Inferior parietal cortex (tissue), 1 donor: ENCODE results near the gene INTS3.
"Not testable (repeated sequence)": the region's sequence is repeated elsewhere in the genome, so short reads cannot be mapped to it uniquely, and the experiment has no call there.

ENCODE experiments used
- DNase-seq: peaks from one replicate; pipeline ENCODE4 v3.0.0-alpha.2; 2016; ENCODE audit errors: extremely low spot score

Gene INTS3

DNA sequence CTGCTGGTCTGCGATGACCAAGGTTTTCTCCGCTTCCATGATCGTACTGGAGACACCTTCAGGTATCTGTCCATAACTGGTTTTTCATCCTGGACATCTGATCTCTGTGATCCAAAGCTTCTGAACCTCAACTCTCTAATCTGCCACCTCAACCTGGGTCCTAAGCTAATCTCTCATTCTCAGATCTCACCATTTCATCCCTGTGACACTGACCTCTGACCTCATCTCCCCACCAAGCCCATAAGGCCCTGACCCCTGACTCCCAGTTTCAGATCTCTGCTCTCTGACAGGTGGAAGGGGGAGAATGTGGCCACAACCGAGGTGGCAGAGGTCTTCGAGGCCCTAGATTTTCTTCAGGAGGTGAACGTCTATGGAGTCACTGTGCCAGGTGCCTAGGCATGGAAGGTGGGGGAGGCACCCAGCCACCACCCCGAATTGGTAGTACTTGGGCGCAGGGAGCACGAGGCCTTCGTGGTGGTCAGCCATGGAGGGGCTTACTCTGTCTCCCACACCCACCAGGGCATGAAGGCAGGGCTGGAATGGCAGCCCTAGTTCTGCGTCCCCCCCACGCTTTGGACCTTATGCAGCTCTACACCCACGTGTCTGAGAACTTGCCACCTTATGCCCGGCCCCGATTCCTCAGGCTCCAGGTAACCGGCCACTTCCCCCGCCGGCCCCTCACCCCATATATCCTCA, 51.1 kb downstream of the INTS3 start:
- DNase-seq = no peak

DNA sequence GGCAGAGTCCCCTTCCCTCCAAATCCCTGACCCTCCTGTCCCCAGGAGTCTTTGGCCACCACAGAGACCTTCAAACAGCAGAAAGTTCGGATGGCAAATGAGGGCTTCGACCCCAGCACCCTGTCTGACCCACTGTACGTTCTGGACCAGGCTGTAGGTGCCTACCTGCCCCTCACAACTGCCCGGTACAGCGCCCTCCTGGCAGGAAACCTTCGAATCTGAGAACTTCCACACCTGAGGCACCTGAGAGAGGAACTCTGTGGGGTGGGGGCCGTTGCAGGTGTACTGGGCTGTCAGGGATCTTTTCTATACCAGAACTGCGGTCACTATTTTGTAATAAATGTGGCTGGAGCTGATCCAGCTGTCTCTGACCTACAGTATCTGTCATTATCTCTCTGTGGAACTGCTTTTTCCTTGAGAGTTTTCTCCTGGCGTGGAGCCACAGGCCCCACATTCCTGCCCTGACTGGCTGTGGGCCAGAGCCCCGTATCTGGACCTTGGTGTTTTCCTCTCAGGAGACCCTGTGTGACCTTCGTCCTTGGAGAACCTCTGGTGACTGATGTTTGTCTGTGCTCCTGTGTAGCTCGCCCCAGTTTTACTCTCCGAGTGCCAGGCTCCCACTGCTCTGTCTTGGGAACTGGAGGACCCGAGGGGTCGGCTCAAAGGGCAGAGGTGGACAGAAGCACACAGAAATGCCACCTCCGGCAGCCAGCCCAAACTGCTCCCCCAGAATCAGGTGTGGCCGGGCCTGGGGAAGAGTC, 52.1 kb downstream of the INTS3 start:
- DNase-seq = no peak

DNA sequence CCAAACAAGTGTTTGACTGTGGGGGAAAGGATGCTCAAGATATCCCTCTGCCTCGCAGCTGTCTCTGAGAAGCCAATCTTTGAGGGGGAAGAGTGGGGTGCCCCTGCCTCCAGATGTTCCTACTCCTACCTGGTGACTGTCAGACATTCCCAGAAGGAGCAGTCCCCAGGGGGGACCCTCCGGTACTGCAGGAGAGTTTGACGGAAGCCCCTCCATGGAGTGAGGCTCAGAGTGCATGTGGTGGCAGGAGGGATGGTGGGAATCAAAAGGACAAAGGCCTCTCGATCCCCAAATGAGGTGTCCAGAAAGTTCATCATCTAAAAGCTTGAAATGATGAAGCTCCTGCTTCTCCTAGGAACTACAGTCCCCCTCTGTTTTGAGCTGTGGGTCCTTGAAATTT, 52.7 kb downstream of the INTS3 start:
- DNase-seq = no peak

DNA sequence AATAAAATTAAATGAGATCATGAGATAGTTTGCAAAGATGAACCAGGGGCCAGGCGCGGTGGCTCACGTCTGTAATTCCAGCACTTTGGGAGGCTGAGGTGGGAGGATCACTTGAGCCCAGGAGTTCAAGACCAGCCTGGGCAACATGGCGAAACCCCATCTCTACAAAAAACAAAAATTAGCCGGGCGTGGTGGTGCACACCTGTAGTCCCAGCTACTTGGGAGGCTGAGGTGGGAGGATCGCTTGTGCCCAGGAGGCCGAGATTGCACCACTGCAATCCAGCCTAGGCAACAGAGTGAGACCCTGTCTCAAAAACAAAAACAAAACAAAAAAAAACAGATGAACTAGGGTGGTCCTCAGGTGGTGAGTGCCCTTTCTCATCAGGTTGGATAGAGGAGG, 54.8 kb downstream of the INTS3 start:
- not testable (repeated sequence) for DNase-seq

DNA sequence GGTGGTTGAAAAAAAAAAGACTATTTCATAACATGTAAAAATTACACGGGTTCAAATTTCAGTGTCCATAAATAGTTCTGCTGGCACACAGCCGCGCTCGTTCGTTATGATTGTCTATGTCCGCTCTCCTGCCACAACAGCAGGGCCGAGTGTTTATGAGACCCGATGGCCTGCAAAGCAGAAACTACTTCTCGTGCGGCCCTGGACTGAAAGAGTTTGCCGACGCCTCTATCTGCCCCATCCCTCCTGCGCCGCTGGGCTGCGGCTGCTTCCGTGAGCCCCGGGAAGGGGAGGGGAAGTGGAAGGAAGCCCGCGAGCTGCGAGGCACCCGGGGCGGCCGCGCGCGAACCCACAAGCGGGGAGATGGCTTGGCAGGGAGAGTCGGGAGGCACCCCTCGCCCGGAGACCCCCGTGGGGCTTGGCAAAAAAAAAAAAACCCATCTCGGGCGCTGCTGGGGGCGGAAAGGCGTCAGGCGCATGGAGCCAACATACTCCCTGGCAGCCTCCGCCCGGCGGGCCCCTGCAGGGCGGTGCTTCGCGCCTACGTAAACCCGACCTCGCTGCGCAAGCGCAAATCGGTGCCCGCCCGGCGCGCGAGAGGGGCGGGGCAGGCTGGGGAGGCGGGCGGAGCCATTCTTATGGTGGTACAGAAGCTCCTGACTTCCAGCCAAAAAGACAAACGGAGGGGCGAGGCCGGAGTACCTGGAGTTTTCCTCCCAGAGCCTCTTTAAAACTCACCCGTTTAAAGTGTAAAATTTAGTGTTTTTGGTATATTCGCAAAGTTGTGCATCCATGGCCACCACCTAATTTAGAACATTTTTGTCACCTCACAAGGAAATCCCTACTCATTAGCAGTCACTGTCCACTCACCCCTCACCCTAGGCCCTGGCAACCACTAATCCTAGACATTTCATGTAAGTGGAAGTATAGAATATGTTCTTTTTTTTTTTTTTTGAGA, 55.7 kb downstream of the INTS3 start:
- DNase-seq = peak; percentile 93

DNA sequence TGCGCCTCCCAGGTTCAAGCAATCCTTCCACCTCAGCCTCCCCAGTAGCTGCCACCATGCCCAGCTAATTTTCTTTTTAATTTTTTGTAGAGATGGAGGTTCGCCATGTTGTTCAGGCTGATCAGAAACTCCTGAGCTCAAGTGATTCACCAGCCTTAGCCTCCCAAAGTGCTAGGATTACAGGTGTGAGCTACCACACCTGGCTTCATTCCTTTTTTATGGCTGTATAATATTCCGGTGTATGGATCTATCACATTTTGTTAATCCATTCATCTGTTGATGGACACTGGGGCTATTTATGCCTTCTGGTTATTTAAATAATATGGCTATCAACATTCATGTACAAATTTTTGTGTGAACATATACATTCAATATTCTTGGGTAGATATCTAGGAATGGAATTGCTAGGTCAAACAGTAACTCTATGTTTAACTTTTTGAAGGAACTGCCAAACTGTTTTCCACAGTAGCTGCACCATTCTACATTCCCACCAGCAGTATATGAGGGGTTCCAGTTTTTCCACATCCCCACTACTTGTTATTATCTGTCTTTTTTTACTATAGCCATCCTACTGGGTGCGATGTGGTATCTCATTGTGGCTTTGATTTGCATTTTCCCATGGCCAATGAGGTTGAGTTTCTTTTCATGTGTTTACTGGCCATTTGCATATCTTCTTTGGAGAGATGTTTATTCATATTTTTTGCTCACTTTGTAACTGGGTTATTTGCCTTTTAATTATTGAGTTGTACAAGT, 58.4 kb downstream of the INTS3 start:
- no peak for DNase-seq

DNA sequence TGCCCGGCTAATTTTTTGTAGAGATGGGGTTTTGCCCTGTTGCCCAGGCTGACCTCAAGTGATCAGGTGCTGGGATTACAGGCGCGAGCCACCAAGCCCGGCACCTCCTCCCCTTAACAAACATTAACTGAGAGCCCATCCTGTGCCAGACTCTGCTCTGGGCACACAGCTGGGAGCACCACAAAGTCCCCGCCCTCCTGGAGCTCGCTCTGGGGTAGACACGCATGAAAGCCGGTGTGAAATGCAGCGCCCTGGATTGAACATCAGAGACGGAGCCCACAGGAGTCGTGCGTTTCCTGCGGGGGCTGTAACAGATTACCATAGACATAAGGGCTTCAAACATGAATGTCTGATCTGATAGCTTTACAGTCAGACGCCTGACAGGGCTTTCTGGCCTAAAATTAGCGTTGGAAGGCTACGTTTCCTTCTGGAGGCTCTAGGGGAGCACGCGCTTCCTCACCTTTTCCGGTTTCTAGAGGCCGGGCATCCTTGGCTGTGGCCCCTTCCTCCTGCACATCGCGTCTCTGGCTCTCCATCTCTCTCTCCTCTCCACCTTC, 61.7 kb downstream of the INTS3 start:
- DNase-seq = no peak

DNA sequence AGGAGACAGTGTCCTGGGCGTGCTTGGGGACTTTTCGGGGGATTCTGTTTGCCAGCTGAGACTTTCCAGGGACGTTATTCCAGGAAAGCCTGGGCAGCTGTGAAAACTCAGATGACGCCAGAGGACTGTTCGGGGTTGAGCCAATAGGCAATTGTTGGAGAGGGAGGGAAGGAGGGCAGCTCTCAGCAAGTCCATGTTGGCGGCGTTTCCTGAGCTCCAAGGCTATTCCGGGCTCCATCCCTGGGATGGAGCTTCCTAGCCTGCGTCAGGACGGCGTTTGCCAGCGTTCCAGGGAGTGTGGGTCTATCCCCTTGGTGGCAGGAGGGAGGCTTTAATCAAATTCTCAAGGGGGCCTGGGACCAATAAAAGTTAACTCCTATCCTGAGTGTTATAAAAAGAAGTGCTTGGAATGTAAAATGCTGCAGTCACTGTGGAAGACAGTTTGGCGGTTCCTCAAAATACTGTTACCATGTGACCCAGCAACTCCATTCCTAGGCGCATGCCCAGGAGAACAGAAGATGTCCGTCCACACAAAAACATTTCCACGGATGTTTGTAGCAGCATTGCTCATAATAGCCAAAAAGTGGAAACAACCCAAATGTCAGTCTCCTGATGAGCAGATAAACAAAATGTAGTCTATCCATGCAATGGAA, 62.6 kb downstream of the INTS3 start:
- DNase-seq = peak; percentile 88

DNA sequence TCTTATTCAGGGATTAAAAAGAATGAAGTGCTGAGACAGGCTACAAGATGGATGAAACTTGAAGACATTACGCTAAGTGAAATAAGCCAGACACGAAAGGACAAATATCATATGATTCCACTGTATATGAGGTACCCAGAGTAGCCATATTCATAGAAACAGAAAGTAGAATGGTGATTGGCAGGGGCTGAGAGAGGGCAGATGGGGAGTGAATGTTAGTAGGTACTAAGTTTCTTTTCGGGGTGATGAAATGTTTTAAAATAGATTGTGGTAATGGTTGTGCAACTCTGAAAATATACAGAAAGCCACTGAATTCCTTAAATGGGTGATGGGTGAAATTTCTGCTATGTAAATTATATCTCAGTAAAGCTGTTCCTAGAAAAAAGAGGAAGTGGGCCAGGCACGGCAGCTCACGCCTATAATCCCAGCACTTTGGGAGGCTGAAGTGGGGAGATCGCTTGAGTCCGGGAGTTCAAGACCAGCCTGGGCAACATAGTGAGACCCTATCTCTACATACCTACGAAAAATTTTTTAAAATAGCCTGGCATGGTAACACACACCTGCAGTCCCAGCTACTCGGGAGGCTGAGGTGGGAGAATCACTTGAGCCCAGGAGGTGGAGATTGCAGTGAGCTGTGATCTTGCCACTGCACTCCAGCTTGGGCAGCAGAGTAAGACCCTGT, 63.3 kb downstream of the INTS3 start:
- no peak for DNase-seq

DNA sequence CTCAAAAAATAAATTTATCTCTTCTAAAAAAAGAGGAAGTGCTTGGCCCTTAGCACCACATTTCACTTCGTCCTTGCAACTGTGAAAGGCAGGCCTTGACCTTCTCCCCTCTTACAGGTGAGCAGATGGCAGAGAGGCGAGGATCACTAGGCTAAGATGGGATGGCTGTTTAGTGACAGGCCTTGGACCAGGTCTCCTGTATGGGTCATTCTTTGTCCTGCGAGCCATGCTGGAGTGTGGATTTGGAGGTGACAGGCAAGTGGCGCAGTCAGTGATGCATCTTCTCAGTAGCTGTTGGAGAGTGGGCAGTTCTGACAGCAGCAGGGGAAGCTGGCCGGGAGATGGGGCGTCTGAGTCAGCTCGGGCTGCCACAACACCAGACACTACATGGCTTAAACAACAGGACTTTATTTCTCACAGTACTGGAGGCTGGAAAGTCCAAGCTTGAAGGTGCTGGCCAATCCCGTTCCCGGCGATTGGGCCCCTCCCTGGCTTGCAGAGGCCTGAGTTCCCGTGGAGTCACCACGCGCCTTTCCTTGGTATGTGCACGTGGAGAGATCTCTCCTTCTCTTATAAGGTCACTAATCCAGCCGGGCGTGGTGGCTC, 63.9 kb downstream of the INTS3 start:
- DNase-seq = no peak

DNA sequence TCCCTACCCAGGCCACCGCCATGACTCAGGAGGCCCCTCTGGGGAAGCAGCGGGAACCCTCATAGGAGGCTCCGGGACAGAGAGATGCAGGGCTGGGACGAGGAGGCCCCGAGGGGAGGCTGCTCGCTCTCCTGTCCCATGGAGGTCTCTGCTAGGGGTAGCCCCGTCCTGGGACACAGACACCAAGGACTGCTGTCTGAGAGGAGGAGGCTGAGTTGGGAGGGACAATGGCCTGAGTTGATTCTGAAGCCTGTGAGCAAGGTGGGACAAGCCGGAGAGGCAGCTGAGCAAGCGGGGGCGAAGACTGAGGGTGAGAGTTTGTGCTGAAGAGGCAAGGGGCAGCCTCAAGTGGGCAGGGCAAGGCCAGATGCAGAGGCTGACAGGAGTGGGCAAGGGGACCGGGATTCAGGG, 64.8 kb downstream of the INTS3 start:
- DNase-seq = no peak

DNA sequence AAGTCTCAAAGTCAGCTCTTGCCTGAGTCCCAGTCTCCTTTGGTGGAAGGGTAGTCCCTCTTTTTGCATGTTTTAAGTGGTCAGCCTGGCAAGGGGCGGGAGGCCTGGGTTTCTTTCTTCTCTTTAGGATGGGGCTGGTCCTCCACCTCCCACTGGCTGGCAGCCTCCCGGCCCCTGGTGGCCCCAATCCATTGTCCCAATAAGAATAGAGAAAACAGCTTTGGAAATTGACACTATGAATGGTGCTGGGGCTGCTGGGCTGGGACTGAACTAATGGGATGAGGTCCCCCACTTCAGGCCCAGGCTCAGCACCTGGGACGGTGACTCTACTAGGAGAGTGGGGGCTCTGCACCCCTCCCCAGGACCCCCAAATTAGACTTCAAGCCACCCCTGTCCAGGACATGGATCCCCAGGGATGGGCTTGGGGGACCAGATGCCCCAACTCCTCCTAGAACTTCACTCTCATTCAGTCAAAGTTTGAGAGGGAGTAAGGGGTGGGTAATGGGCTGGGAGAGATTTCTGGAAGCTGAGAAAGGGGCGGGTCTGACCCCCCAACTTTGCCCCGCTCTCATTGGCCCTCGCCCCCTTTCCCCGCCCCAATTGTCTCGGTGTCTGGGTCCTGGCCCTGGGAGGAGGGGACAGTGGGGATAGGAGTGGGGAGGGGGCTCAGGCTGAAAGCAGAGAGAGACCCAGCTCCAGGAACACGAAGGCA, 65.6 kb downstream of the INTS3 start:
- DNase-seq = no peak

DNA sequence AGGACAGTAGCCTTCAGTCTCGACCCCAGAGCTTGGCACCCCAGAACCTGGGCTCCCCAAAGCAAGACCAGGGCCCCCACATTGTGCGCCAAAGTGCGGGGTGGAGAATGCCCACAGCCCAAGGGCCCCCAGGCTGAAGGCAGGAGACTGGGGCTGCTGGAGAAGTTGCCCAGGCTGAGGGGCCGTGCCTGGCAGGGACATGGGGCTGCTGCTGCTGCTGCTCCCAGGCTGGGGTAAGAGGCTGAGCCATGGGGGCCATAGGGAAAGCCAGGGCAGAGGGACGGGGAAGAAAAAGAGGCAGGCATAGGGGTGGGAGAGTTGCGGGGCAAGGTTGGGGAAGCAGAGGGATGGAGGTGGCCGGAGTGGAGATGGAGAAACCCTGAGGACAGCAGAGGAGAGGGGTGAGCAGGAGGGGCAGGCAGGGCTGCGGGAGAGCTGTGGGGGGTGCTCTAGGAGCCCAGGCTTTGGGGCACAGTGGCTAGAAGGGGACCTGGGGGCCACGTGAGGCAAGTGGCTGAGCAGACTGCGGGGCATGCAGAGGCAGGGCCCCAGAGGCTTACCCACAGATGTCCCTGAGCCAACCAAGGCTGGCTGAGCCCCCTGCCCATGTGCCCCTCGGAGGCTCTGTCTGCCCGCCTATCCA, 66.2 kb downstream of the INTS3 start:
- DNase-seq = no peak

DNA sequence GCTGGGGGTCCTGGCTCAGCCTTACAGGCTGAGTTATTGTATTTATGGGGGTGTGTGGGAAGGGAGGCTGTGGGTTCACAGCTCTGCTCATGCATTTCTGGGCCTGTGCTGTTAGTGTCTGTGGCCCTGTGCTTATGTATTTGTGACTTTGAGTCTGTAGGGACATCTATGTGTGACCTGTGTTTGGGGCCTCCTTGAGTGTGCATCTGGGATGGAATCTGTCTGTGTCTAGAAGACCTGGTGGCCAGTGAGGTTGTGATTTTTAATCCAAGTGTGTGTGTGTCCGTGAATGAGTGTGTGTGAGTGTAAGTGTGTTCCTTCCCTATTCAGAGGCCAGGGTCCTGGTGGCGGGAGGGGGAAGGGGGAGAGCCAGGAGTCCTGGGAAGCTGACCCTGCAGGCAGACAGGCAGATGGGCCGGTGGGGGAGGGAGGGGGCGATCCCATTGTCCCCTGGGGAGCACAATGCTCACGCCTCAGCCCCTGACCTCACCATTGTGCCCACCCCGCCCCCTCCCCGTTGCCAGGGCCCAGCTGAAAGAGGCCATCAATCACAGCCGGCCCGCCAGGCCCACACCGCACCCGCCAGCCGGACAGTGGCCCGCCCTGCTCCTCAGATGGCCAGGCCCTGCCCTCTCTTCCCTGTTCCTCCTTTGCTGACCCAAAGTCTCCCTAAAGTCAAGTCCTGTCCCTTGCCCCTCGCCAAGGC, 66.9 kb downstream of the INTS3 start:
- no peak for DNase-seq

DNA sequence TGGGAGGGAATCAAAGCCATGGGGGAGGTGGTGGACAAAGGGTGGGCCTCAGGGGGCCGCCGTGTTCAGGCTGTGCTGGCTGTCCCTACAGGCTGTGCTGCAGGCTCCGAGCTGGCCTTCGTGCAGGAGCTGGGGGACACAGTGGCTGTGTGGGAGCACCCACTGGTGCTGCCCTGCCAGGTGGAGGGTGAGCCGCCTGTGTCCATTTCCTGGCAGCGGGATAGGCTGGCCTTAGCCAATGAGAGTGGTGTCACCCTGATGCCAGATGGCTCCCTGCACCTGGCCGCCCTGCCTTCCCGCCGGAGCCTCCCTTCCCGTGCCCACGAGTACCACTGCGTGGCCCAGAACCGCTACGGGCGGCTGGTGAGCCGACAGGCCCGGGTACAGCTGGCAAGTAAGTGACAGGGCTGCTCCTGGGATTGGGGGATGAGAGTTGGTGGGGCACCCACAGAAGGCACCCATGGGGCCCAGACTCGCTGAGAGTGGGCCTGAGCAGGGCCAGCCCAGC, 67.5 kb downstream of the INTS3 start:
- DNase-seq = no peak

DNA sequence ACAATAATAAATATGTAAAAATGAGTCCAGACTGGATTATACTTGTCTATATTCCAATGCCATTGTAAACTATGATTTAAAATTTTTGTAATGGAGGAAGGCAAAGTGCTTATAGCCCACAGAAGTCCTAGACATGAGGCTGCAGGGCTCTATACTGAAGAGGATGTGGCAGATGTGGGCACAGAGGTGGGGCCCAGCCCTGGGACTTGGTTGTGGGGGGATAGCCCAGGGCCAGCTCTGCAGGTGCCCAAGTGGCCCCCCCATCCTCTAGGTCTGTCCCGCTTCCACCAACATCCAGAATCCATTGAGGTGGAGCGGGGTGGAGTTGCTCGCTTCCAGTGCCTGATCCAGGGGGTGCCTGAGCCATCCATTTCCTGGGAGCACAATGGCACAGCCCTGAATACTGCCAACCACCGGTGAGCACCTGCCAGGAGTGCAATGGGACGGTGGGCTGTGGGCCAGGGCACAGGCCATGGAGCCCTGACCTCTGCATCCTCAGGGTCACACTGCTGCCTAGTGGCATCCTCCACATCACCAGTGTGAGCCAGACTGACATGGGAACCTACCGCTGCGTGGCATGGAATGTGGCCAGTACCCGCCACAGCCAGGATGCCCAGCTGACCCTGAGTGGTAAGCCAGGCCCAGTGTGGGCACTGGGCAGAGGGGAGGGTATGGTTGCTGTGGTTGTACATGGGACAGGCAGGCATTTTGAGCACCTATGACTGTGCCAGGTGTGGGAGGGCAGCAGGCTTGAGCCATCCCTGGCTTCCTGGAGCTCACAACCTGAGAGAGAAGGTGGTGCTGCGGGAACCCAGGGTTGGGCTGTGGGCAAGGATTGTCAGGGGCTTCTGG, 68.3 kb downstream of the INTS3 start:
- DNase-seq = no peak
